H9 (cell line): ENCODE results near the gene SYNGR2. TPM values are rescaled to one million over a fixed set of nuclear protein-coding genes. Genes with fewer than 3 reads are reported as not detected.

Experiments used
- DNase-seq: peaks from one replicate; pipeline ENCODE4 v3.0.0-alpha.2; 2017
- H2AFZ ChIP-seq: one replicate; pipeline ENCODE4 v1.6.1; 2013; ENCODE audit warnings: mild to moderate bottlenecking, low read length, control low read depth, moderate library complexity
- H2AK5ac ChIP-seq: 2 replicates; pipeline ENCODE4 v1.6.1; 2013; ENCODE audit warnings: low read length, control low read depth, mixed read lengths; ENCODE audit not compliant: insufficient read length
- H2BK120ac ChIP-seq: one replicate; pipeline ENCODE4 v1.6.1; 2013; ENCODE audit warnings: low read depth, mild to moderate bottlenecking, low read length, control low read depth, inconsistent platforms; ENCODE audit not compliant: poor library complexity, severe bottlenecking
- H2BK12ac ChIP-seq: 2 replicates; pipeline ENCODE4 v1.6.1; 2013; ENCODE audit warnings: low read length, control low read depth, mixed read lengths, low read depth; ENCODE audit not compliant: insufficient read length
- H2BK15ac ChIP-seq: 2 replicates; pipeline ENCODE4 v1.6.1; 2013; ENCODE audit warnings: low read depth, low read length, control low read depth
- H2BK20ac ChIP-seq: one replicate; pipeline ENCODE4 v1.6.1; 2013; ENCODE audit warnings: low read depth, mild to moderate bottlenecking, low read length, control low read depth, inconsistent platforms; ENCODE audit not compliant: poor library complexity, severe bottlenecking
- H2BK5ac ChIP-seq: 2 replicates; pipeline ENCODE4 v1.6.1; 2013; ENCODE audit warnings: low read length, control low read depth, mixed read lengths; ENCODE audit not compliant: insufficient read length
- H3K14ac ChIP-seq: 2 replicates; pipeline ENCODE4 v1.6.1; 2013; ENCODE audit warnings: low read length, control low read depth; ENCODE audit not compliant: insufficient read depth
- H3K18ac ChIP-seq: 2 replicates; pipeline ENCODE4 v1.6.1; 2013; ENCODE audit warnings: low read depth, mild to moderate bottlenecking, mixed read lengths, low read length, control low read depth; ENCODE audit not compliant: insufficient read length
- H3K23ac ChIP-seq: 2 replicates; pipeline ENCODE4 v1.6.1; 2013; ENCODE audit warnings: low read length, control low read depth, mixed read lengths, low read depth; ENCODE audit not compliant: insufficient read length
- H3K23me2 ChIP-seq: 2 replicates; pipeline ENCODE4 v1.6.1; 2013; ENCODE audit warnings: low read depth, mild to moderate bottlenecking, mixed read lengths, low read length, control low read depth; ENCODE audit not compliant: insufficient read length, poor library complexity, severe bottlenecking
- H3K27ac ChIP-seq: 2 replicates; pipeline ENCODE4 v1.5.1; 2013; ENCODE audit warnings: low read length, control low read depth, mixed read lengths, low read depth; ENCODE audit not compliant: insufficient read length
- H3K27me3 ChIP-seq: 2 replicates; pipeline ENCODE4 v1.6.1; 2013; ENCODE audit warnings: low read length, control low read depth, inconsistent platforms; ENCODE audit not compliant: insufficient read depth
- H3K4ac ChIP-seq: 2 replicates; pipeline ENCODE4 v1.6.1; 2013; ENCODE audit warnings: low read depth, mild to moderate bottlenecking, control low read depth, inconsistent platforms, low read length, moderate library complexity
- H3K4me1 ChIP-seq: 2 replicates; pipeline ENCODE4 v1.6.1; 2013; ENCODE audit warnings: low read length, control low read depth, inconsistent platforms; ENCODE audit not compliant: insufficient read depth
- H3K4me2 ChIP-seq: 2 replicates; pipeline ENCODE4 v1.6.1; 2013; ENCODE audit warnings: low read length, control low read depth, mixed read lengths; ENCODE audit not compliant: insufficient read length, insufficient read depth
- H3K56ac ChIP-seq: 2 replicates; pipeline ENCODE4 v1.6.1; 2013; ENCODE audit warnings: low read depth, mild to moderate bottlenecking, mixed read lengths, low read length, control low read depth; ENCODE audit not compliant: insufficient read length
- H3K79me1 ChIP-seq: 2 replicates; pipeline ENCODE4 v1.6.1; 2013; ENCODE audit warnings: low read depth, mild to moderate bottlenecking, moderate library complexity, low read length, control low read depth, inconsistent platforms; ENCODE audit not compliant: insufficient read depth, poor library complexity, severe bottlenecking
- H3K79me2 ChIP-seq: 2 replicates; pipeline ENCODE4 v1.6.1; 2013; ENCODE audit warnings: low read length, control low read depth, inconsistent platforms; ENCODE audit not compliant: insufficient read depth
- H3K9ac ChIP-seq: 2 replicates; pipeline ENCODE4 v1.6.1; 2013; ENCODE audit warnings: low read length, control low read depth, mixed read lengths; ENCODE audit not compliant: insufficient read length; ENCODE audit errors: extremely low read depth
- H3K9me3 ChIP-seq: one replicate; pipeline ENCODE4 v1.6.1; 2013; ENCODE audit warnings: low read depth, low read length, inconsistent platforms; ENCODE audit not compliant: control insufficient read depth
- H3T11ph ChIP-seq: one replicate; pipeline ENCODE4 v1.6.1; 2013; ENCODE audit warnings: mild to moderate bottlenecking, low read length, control low read depth, inconsistent platforms
- H4K20me1 ChIP-seq: one replicate; pipeline ENCODE4 v1.6.1; 2013; ENCODE audit not compliant: control insufficient read depth, insufficient read length, insufficient read depth
- H4K5ac ChIP-seq: 2 replicates; pipeline ENCODE4 v1.6.1; 2013; ENCODE audit warnings: low read depth, mild to moderate bottlenecking, mixed read lengths, low read length, control low read depth; ENCODE audit not compliant: insufficient read length
- H4K8ac ChIP-seq: replicated peaks from 2 replicates; pipeline ENCODE4 v1.6.1; 2013; ENCODE audit warnings: low read length, control low read depth, mixed read lengths, low read depth; ENCODE audit not compliant: insufficient read length
- H4K91ac ChIP-seq: 2 replicates; pipeline ENCODE4 v1.6.1; 2013; ENCODE audit warnings: low read depth, mild to moderate bottlenecking, moderate library complexity, mixed read lengths, low read length, control low read depth; ENCODE audit not compliant: insufficient read length
- H3K27ac Mint-ChIP-seq, 3 experiments: 2 replicates in 2 of 3; 3 replicates in 1 of 3; pipeline ENCODE4 v1.8.0; 2020 to 2021; ENCODE audit warnings: mixed read lengths in 3 of 3, mild to moderate bottlenecking in 1 of 3, moderate library complexity in 1 of 3
- H3K27me3 Mint-ChIP-seq: 2 replicates; pipeline ENCODE4 v1.8.0; 2021; ENCODE audit warnings: low read depth, mild to moderate bottlenecking, moderate library complexity, mixed read lengths
- H3K36me3 Mint-ChIP-seq, 3 experiments: 2 replicates in 2 of 3; 3 replicates in 1 of 3; pipeline ENCODE4 v1.8.0; 2020 to 2021; ENCODE audit warnings: low read depth in 3 of 3, mixed read lengths in 3 of 3; ENCODE audit not compliant: insufficient read depth in 1 of 3
- H3K4me1 Mint-ChIP-seq, 2 experiments: 2 replicates each; pipeline ENCODE4 v1.8.0; 2020; ENCODE audit warnings: mixed read lengths in 2 of 2
- H3K4me3 Mint-ChIP-seq, 2 experiments: 2 replicates in 1 of 2; 3 replicates in 1 of 2; pipeline ENCODE4 v1.8.0; 2020 to 2021; ENCODE audit warnings: mild to moderate bottlenecking in 2 of 2, mixed read lengths in 2 of 2, moderate library complexity in 1 of 2
- H3K9me3 Mint-ChIP-seq, 2 experiments: 2 replicates in 1 of 2; 3 replicates in 1 of 2; pipeline ENCODE4 v1.8.0; 2020; ENCODE audit warnings: mild to moderate bottlenecking in 2 of 2, mixed read lengths in 2 of 2, moderate library complexity in 1 of 2
- WGBS: extraction: QIAGEN DNeasy Blood & Tissue Kit; methylation state at CpG from one replicate; pipeline ENCODE4 v1.1.7; 2013; ENCODE audit warnings: missing lambda C conversion rate, low lambda C conversion rate, mixed read lengths; ENCODE audit not compliant: insufficient read length; ENCODE audit errors: extremely low coverage; 5-methylcytosine and 5-hydroxymethylcytosine counted together
- total RNA-seq: library from RNA; stranded (reverse); gene quantifications from 2 replicates; pipeline ENCODE4 v1.2.1, GENCODE V29; 2021
- TF ChIP-seq, protein P1 (sequence below): fragments of 200-600 bp; sonication (generic); conservative IDR thresholded peaks from 3 replicates; pipeline ENCODE4 v1.8.0; 2021; ENCODE audit warnings: antibody characterized with exemption, mild to moderate bottlenecking

The SYNGR2 gene
- total RNA-seq, 1 experiment from 2014 or later: 41.0 TPM

DNA sequence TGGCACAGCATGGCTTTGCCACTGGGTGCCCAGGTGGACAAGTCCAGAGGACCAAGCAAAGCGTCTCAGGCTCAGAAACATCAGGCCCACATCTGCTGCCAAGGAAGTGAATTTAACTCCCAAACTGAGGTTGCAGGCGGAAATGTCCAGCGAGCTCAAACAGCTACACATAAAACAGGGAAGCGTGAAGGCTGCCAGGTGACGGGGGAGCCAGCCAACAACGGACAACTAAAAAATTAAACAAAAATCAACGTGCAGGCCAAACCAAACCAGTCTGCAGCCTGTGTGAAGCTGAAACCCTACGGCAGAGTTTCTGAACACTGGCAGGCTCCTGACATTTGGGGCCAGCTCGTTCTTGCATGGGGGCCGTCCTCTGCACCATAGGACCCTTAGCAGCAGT lies 16.0 kb downstream of the SYNGR2 start:
- Histone ChIP-seq H3K79me1 (peaks cover 2% of the 10 kb centered on the region), H4K5ac (no peak overlapping the region), H3K14ac (no peak overlapping the region), H3K23me2 (peaks cover 6% of the 10 kb centered on the region), H3K79me2 (peaks cover 9% of the 10 kb centered on the region; the same call in 1 of the 2 replicates), H3T11ph (no peak overlapping the region), H4K8ac (no peak overlapping the region), H4K91ac (no peak overlapping the region), H2BK120ac (no peak overlapping the region), H3K4me1 (no peaks in the 10 kb centered on the region), H3K56ac (no peak overlapping the region), H3K4ac (no peak overlapping the region), H3K9me3 (no peaks in the 10 kb centered on the region), H4K20me1 (no peaks in the 10 kb centered on the region), H3K4me2 (no peak overlapping the region), H2BK5ac (no peak overlapping the region), H2BK15ac (no peak overlapping the region), H2AK5ac (no peak overlapping the region), H3K9ac (no peak overlapping the region), H3K18ac (no peak overlapping the region), H2BK12ac (no peak overlapping the region), H3K27ac (no peak overlapping the region), H3K27me3 (no peaks in the 10 kb centered on the region), H3K23ac (no peak overlapping the region), H2BK20ac (no peak overlapping the region), H2AFZ (no peak overlapping the region)
- H3K4me1 Mint-ChIP-seq: peaks cover 24 to 31% of the 10 kb centered on the region in 2 experiments
- peaks cover 47 to 61% (median 59%) of the 10 kb centered on the region in 3 experiments for H3K36me3 Mint-ChIP-seq
- WGBS: no CpG with 5 or more reads among the region's 10 CpGs
- no peaks in the 10 kb centered on the region for H3K27me3 Mint-ChIP-seq
- H3K4me3 Mint-ChIP-seq: peak overlapping the region; percentile 62 to 84; a peak in 3 of 5 replicates
- peak overlapping the region in 1 of 3 experiments; percentile 87; a peak in 2 of 7 replicates for H3K27ac Mint-ChIP-seq
- no peaks in the 10 kb centered on the region for H3K9me3 Mint-ChIP-seq
- TF ChIP-seq, protein P1, sequence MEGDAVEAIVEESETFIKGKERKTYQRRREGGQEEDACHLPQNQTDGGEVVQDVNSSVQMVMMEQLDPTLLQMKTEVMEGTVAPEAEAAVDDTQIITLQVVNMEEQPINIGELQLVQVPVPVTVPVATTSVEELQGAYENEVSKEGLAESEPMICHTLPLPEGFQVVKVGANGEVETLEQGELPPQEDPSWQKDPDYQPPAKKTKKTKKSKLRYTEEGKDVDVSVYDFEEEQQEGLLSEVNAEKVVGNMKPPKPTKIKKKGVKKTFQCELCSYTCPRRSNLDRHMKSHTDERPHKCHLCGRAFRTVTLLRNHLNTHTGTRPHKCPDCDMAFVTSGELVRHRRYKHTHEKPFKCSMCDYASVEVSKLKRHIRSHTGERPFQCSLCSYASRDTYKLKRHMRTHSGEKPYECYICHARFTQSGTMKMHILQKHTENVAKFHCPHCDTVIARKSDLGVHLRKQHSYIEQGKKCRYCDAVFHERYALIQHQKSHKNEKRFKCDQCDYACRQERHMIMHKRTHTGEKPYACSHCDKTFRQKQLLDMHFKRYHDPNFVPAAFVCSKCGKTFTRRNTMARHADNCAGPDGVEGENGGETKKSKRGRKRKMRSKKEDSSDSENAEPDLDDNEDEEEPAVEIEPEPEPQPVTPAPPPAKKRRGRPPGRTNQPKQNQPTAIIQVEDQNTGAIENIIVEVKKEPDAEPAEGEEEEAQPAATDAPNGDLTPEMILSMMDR: no peak
- DNase-seq: no peak
